ENCODE measurements around the gene ZNRF4. TPM values are rescaled to one million over a fixed set of nuclear protein-coding genes. Genes with fewer than 3 reads are reported as not detected.
A peak's percentile ranks its signal among the peaks of the same experiment; 100 is the strongest.
"Not testable (repeated sequence)": the region's sequence is repeated elsewhere in the genome, so short reads cannot be mapped to it uniquely, and the experiment has no call there.

Gene ZNRF4
- total RNA-seq, 2 experiments from 2014 or later = not detected

DNA sequence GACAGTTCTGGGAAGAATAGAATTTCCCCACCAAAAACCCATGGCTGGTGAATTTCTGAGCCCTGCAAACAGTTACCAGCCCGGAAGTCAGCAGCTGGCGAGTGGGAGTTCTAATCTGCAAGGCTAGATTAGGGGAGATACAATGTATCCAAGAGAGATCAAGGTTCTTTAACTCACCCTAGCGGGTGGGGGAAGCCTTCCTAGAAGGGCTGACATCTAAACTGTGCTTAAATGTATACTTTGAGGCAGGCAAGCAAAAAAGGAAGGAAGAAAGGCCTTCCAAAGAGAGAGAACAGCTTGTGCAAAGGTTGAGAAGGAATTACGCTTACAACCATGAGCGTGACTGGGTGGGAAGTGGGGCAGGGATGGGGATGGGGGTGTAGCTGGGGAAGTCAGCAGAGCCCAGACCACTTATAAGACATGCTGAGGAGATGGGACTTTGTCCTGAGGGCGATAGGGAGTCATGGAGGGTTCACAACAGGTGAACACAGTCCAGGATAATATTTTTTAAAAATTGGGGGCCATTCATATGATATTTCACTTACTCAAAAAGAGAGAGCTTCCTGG, 20.8 kb upstream of the ZNRF4 start:
- no peaks in the 10 kb centered on the region for H3K27me3 Mint-ChIP-seq
- no peaks in the 10 kb centered on the region for H3K9me3 Mint-ChIP-seq
- ChIA-PET CTCF (no interaction called here), POLR2A (interaction anchor here (1.0 kb wide), 1 partner anchor 32 kb away, joined by 3 read pairs; no protein-coding TSS in a partner anchor)
- no peak for DNase-seq
- H3K4me3 Mint-ChIP-seq = no peak overlapping the region
- H3K27ac Mint-ChIP-seq = no peak overlapping the region
- no peaks in the 10 kb centered on the region for H3K36me3 Mint-ChIP-seq (ENCODE audit: low read depth)
- no peaks in the 10 kb centered on the region for H3K4me1 Mint-ChIP-seq

GRCh38 chr19:5434970-5435641, 20.1 kb upstream of the ZNRF4 start:
- Mint-ChIP-seq H3K27me3 (no peaks in the 10 kb centered on the region), H3K36me3 (ENCODE audit: low read depth) (no peaks in the 10 kb centered on the region), H3K4me3 (no peak overlapping the region), H3K9me3 (no peaks in the 10 kb centered on the region), H3K27ac (no peak overlapping the region), H3K4me1 (no peaks in the 10 kb centered on the region)
- ChIA-PET POLR2A (interaction anchor here (1.0 kb wide), 1 partner anchor 32 kb away, joined by 3 read pairs; no protein-coding TSS in a partner anchor), CTCF (no interaction called here)
- DNase-seq = no peak

DNA sequence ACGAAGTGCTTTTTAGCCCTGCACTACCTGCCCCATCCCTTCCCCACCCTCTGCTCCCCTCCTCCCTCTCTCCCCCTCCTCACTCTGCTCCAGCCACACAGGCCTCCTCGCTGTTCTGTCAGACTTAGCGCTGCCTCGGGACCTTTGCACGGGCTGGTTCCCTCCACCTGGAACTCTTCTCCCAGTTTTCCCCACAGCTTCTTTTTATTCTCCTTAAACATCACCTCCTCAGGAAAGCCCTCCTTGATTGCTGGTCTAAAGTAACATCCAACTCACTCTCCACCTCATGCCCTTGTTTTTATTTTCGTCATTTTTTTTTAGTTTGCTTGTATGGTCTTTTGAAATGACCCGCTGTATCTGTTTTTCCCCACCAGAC, 19.6 kb upstream of the ZNRF4 start:
- ChIA-PET CTCF (no interaction called here), POLR2A (no interaction called here)
- no peaks in the 10 kb centered on the region for H3K4me1 Mint-ChIP-seq
- no peaks in the 10 kb centered on the region for H3K27me3 Mint-ChIP-seq
- H3K9me3 Mint-ChIP-seq = no peaks in the 10 kb centered on the region
- H3K27ac Mint-ChIP-seq = no peak overlapping the region
- no peaks in the 10 kb centered on the region for H3K36me3 Mint-ChIP-seq (ENCODE audit: low read depth)
- H3K4me3 Mint-ChIP-seq = no peak overlapping the region
- no peak for DNase-seq

DNA sequence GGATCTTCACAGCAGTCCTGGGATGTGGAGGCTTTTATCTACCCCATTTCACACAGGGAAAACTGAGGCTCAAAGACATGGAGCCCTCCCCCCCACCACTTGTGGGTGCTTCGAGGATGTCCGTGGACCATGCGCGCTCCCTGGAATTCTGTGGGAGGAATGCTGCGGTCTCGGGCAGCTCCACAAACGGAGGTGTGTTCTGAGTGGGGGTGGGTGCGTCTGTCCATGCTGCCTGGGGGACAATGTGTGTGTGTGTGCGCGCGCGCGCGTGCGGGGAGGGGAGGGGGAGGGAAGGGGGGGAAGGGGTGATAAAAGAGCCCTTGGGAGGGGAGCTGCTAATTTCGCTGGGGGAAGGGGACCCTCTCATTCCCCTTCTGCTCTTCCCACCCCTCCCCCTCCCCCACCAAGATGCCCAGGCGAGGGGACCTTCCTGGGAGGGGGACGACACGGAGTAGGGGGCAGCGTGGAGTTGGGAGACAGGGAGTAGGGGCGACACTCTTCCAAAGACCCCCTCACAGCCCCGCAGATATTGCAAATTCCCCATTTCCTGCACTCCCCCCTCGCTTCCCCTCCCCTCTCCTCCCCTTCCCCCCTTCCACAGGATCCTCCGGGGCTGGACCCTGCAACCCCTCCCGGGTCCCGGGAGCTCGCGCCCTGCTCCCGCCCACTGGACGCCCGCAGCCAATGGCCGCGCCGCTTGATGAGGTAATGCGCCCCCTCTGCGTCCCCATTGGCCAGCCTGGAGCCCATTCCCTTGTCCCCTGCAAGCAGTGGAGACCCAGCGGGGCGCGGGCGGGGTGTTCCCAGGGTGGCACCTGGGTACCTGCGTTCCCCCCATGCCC, 18.9 kb upstream of the ZNRF4 start:
- H3K9me3 Mint-ChIP-seq = no peaks in the 10 kb centered on the region
- ChIA-PET POLR2A (no interaction called here), CTCF (no interaction called here)
- no peaks in the 10 kb centered on the region for H3K36me3 Mint-ChIP-seq (ENCODE audit: low read depth)
- H3K27ac Mint-ChIP-seq = no peak overlapping the region
- H3K4me1 Mint-ChIP-seq = no peaks in the 10 kb centered on the region
- DNase-seq = no peak
- H3K4me3 Mint-ChIP-seq = no peak overlapping the region
- no peaks in the 10 kb centered on the region for H3K27me3 Mint-ChIP-seq

GRCh38 chr19:5436948-5437306, 18.3 kb upstream of the ZNRF4 start:
- H3K27ac Mint-ChIP-seq = no peak overlapping the region
- no peaks in the 10 kb centered on the region for H3K9me3 Mint-ChIP-seq
- no peak for DNase-seq
- ChIA-PET CTCF (no interaction called here), POLR2A (no interaction called here)
- H3K4me3 Mint-ChIP-seq = no peak overlapping the region
- H3K36me3 Mint-ChIP-seq (ENCODE audit: low read depth) = no peaks in the 10 kb centered on the region
- H3K4me1 Mint-ChIP-seq = no peaks in the 10 kb centered on the region
- H3K27me3 Mint-ChIP-seq = no peaks in the 10 kb centered on the region

DNA sequence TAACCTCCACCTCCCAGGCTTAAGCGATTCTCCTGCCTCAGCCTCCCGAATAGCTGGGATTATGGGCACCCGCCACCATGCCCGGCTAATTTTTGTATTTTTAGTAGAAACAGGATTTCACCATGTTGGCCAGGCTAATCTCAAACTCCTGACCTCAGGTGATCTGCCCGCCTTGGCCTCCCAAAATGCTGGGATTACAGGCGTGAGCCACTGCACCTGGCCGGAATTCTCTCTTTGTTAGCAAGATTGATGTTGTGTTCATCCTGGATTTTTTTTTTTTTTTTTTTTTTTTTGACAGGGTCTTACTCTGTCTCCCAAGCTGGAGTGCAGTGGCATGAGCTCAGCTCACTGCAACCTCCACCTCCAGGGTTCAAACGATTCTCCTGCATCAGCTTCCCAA, 16.5 kb upstream of the ZNRF4 start:
- H3K36me3 Mint-ChIP-seq (ENCODE audit: low read depth); H3K4me3 Mint-ChIP-seq; H3K4me1 Mint-ChIP-seq; H3K27ac Mint-ChIP-seq; H3K9me3 Mint-ChIP-seq; POLR2A ChIA-PET; CTCF ChIA-PET; DNase-seq; H3K27me3 Mint-ChIP-seq: not testable (repeated sequence)

DNA sequence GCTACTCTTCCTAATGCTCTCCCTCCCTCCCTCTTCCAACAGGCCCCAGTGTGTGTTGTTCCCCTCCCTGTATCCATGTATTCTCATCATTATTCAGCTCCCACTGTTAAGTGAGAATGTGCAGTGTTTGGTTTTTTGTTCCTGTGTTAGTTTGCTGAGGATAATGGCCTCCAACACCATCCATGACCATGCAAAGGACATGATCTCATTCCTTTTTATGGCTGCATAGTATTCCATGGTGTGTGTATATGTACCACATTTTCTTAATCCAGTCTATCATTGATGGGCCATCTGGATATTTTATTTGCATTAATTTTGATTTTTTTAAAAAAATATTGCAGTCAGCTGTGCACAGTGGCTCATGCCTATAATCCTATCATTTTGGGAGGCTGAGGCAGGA, 15.8 kb upstream of the ZNRF4 start:
- no peak for DNase-seq
- ChIA-PET CTCF (no interaction called here), POLR2A (no interaction called here)
- no peaks in the 10 kb centered on the region for H3K27me3 Mint-ChIP-seq
- peak overlapping the region; percentile 31 for H3K27ac Mint-ChIP-seq
- no peaks in the 10 kb centered on the region for H3K36me3 Mint-ChIP-seq (ENCODE audit: low read depth)
- H3K9me3 Mint-ChIP-seq = no peaks in the 10 kb centered on the region
- no peaks in the 10 kb centered on the region for H3K4me1 Mint-ChIP-seq
- no peak overlapping the region for H3K4me3 Mint-ChIP-seq

- H3K4me3 Mint-ChIP-seq = no peak overlapping the region
- no peaks in the 10 kb centered on the region for H3K36me3 Mint-ChIP-seq (ENCODE audit: low read depth)
- POLR2A ChIA-PET = no interaction called here
- H3K9me3 Mint-ChIP-seq = no peaks in the 10 kb centered on the region
- CTCF ChIA-PET = no interaction called here
- no peak overlapping the region for H3K27ac Mint-ChIP-seq
- no peak for DNase-seq
- H3K4me1 Mint-ChIP-seq = no peaks in the 10 kb centered on the region
- H3K27me3 Mint-ChIP-seq = no peaks in the 10 kb centered on the region
Measured at GRCh38 chr19:5440299-5440698, 14.9 kb upstream of the ZNRF4 start.

DNA sequence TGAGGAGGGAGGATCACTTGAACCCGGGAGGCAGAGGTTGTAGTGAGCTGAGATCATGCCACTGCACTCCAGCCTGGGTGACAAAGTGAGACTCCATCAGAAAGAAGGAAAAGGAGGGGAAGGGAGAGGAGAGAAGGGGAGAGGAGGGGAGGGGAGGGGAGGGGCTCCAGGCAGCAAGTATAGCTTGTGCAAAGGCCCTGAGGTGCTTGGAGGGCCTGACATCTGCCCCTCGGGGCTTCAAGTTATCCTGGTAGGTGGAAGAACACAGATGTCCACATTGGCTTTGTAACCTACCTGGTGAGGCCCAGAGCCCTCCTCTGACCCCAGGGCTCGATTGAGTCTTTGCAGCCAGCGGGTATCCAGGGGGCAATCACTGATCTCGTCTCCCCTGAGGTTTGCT, 11.5 kb upstream of the ZNRF4 start:
- H3K4me1 Mint-ChIP-seq = no peaks in the 10 kb centered on the region
- no peaks in the 10 kb centered on the region for H3K27me3 Mint-ChIP-seq
- CTCF ChIA-PET = no interaction called here
- H3K27ac Mint-ChIP-seq = no peak overlapping the region
- no peak overlapping the region for H3K4me3 Mint-ChIP-seq
- POLR2A ChIA-PET = no interaction called here
- H3K36me3 Mint-ChIP-seq (ENCODE audit: low read depth) = no peaks in the 10 kb centered on the region
- H3K9me3 Mint-ChIP-seq = no peaks in the 10 kb centered on the region
- no peak for DNase-seq

DNA sequence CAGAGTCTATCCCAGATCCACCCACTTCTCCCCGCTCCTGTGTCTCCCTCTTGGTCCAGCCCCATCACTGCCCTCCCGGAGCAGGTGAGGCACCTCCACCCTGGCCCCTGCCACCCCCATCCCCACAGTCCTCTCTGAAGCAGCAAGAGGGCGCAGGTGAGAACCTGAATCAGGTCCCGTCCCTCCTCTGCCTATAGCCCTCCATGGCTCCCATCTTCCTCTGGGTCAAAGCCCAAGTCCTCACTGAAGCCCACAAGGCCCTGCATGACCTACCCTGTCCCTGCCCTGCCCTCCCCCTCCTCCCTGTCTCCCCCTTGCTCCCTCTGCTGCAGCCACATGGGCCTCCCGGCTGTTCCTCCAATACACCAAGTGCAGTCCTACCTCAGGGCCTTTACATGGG, 10.8 kb upstream of the ZNRF4 start:
- Mint-ChIP-seq H3K27me3 (no peaks in the 10 kb centered on the region), H3K36me3 (ENCODE audit: low read depth) (no peaks in the 10 kb centered on the region), H3K4me3 (no peak overlapping the region), H3K27ac (no peak overlapping the region), H3K4me1 (no peaks in the 10 kb centered on the region), H3K9me3 (no peaks in the 10 kb centered on the region)
- DNase-seq = no peak
- POLR2A ChIA-PET = no interaction called here
- CTCF ChIA-PET = no interaction called here

DNA sequence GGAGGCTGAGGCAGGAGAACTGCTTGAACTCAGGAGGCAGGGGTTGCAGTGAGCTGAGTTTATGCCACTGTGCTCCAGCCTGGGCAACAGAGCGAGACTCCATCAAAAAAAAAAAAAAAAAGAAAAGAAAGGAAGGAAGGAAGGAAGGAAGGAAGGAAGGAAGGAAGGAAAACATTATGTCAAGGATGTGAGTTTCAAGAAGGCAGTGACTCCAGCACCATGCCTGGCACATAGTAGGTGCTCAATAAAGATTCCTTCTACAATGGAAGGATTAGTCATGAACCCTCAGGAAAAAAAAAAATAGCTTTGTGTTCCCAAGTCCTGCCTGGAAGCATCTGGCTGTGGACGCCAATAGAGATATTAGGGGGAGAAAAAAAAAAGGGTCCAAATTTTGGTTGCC, 10.1 kb upstream of the ZNRF4 start:
- Mint-ChIP-seq H3K4me3 (no peak overlapping the region), H3K4me1 (no peaks in the 10 kb centered on the region), H3K9me3 (no peaks in the 10 kb centered on the region), H3K27ac (no peak overlapping the region), H3K27me3 (no peaks in the 10 kb centered on the region), H3K36me3 (ENCODE audit: low read depth) (no peaks in the 10 kb centered on the region)
- POLR2A ChIA-PET = no interaction called here
- no peak for DNase-seq
- CTCF ChIA-PET = no interaction called here

- no peaks in the 10 kb centered on the region for H3K4me1 Mint-ChIP-seq
- H3K27ac Mint-ChIP-seq = no peak overlapping the region
- no peaks in the 10 kb centered on the region for H3K9me3 Mint-ChIP-seq
- no peak for DNase-seq
- no peaks in the 10 kb centered on the region for H3K27me3 Mint-ChIP-seq
- CTCF ChIA-PET = no interaction called here
- POLR2A ChIA-PET = no interaction called here
- H3K36me3 Mint-ChIP-seq (ENCODE audit: low read depth) = no peaks in the 10 kb centered on the region
- H3K4me3 Mint-ChIP-seq = no peak overlapping the region
Measured at GRCh38 chr19:5445561-5446055, 9.6 kb upstream of the ZNRF4 start.

DNA sequence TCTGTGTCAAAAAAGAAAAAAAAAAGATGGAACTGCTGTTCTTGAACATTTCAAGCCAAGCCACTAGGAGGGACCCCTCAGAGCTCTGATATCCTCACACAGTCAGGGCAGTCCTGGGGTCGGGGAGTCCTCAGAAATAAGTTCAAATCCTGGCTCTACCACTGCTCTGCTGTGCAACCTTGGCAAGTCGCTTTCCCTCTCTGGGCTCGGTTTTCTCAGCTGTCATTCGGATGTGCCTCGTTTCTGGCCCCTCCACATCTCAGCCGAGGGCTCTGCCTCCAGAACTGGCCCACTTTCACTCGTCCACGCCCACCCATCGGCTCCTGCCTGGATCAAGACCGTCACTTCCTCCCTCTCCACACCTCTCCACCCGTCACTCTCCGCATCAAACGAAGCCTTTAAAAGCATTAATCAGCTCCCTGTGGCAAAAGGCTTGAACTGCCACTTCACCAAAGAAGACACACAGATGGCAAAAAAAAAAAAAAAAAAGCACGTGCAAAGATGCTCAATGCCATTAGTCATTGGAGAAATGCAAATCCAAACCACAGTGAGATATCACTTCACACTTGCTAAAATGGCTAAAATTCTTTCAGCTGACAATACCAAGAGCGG, 7.4 kb upstream of the ZNRF4 start:
- no peak overlapping the region for H3K27ac Mint-ChIP-seq
- H3K9me3 Mint-ChIP-seq = no peaks in the 10 kb centered on the region
- no peaks in the 10 kb centered on the region for H3K4me1 Mint-ChIP-seq
- no peaks in the 10 kb centered on the region for H3K27me3 Mint-ChIP-seq
- no peak for DNase-seq
- no peaks in the 10 kb centered on the region for H3K36me3 Mint-ChIP-seq (ENCODE audit: low read depth)
- H3K4me3 Mint-ChIP-seq = no peak overlapping the region
- ChIA-PET CTCF (no interaction called here), POLR2A (no interaction called here)
